H9 (cell line): ENCODE results near the gene RSAD1. TPM values are rescaled to one million over a fixed set of nuclear protein-coding genes. Genes with fewer than 3 reads are reported as not detected.

ENCODE experiments used
- DNase-seq: peaks from one replicate; pipeline ENCODE4 v3.0.0-alpha.2; 2017
- H2AFZ ChIP-seq: one replicate; pipeline ENCODE4 v1.6.1; 2013; ENCODE audit warnings: mild to moderate bottlenecking, low read length, control low read depth, moderate library complexity
- H2AK5ac ChIP-seq: 2 replicates; pipeline ENCODE4 v1.6.1; 2013; ENCODE audit warnings: low read length, control low read depth, mixed read lengths; ENCODE audit not compliant: insufficient read length
- H2BK120ac ChIP-seq: one replicate; pipeline ENCODE4 v1.6.1; 2013; ENCODE audit warnings: low read depth, mild to moderate bottlenecking, low read length, control low read depth, inconsistent platforms; ENCODE audit not compliant: poor library complexity, severe bottlenecking
- H2BK12ac ChIP-seq: 2 replicates; pipeline ENCODE4 v1.6.1; 2013; ENCODE audit warnings: low read length, control low read depth, mixed read lengths, low read depth; ENCODE audit not compliant: insufficient read length
- H2BK15ac ChIP-seq: 2 replicates; pipeline ENCODE4 v1.6.1; 2013; ENCODE audit warnings: low read depth, low read length, control low read depth
- H2BK20ac ChIP-seq: one replicate; pipeline ENCODE4 v1.6.1; 2013; ENCODE audit warnings: low read depth, mild to moderate bottlenecking, low read length, control low read depth, inconsistent platforms; ENCODE audit not compliant: poor library complexity, severe bottlenecking
- H2BK5ac ChIP-seq: 2 replicates; pipeline ENCODE4 v1.6.1; 2013; ENCODE audit warnings: low read length, control low read depth, mixed read lengths; ENCODE audit not compliant: insufficient read length
- H3K14ac ChIP-seq: 2 replicates; pipeline ENCODE4 v1.6.1; 2013; ENCODE audit warnings: low read length, control low read depth; ENCODE audit not compliant: insufficient read depth
- H3K18ac ChIP-seq: 2 replicates; pipeline ENCODE4 v1.6.1; 2013; ENCODE audit warnings: low read depth, mild to moderate bottlenecking, mixed read lengths, low read length, control low read depth; ENCODE audit not compliant: insufficient read length
- H3K23ac ChIP-seq: 2 replicates; pipeline ENCODE4 v1.6.1; 2013; ENCODE audit warnings: low read length, control low read depth, mixed read lengths, low read depth; ENCODE audit not compliant: insufficient read length
- H3K23me2 ChIP-seq: 2 replicates; pipeline ENCODE4 v1.6.1; 2013; ENCODE audit warnings: low read depth, mild to moderate bottlenecking, mixed read lengths, low read length, control low read depth; ENCODE audit not compliant: insufficient read length, poor library complexity, severe bottlenecking
- H3K27ac ChIP-seq: 2 replicates; pipeline ENCODE4 v1.5.1; 2013; ENCODE audit warnings: low read length, control low read depth, mixed read lengths, low read depth; ENCODE audit not compliant: insufficient read length
- H3K27me3 ChIP-seq: 2 replicates; pipeline ENCODE4 v1.6.1; 2013; ENCODE audit warnings: low read length, control low read depth, inconsistent platforms; ENCODE audit not compliant: insufficient read depth
- H3K4ac ChIP-seq: 2 replicates; pipeline ENCODE4 v1.6.1; 2013; ENCODE audit warnings: low read depth, mild to moderate bottlenecking, control low read depth, inconsistent platforms, low read length, moderate library complexity
- H3K4me1 ChIP-seq: 2 replicates; pipeline ENCODE4 v1.6.1; 2013; ENCODE audit warnings: low read length, control low read depth, inconsistent platforms; ENCODE audit not compliant: insufficient read depth
- H3K4me2 ChIP-seq: 2 replicates; pipeline ENCODE4 v1.6.1; 2013; ENCODE audit warnings: low read length, control low read depth, mixed read lengths; ENCODE audit not compliant: insufficient read length, insufficient read depth
- H3K56ac ChIP-seq: 2 replicates; pipeline ENCODE4 v1.6.1; 2013; ENCODE audit warnings: low read depth, mild to moderate bottlenecking, mixed read lengths, low read length, control low read depth; ENCODE audit not compliant: insufficient read length
- H3K79me1 ChIP-seq: 2 replicates; pipeline ENCODE4 v1.6.1; 2013; ENCODE audit warnings: low read depth, mild to moderate bottlenecking, moderate library complexity, low read length, control low read depth, inconsistent platforms; ENCODE audit not compliant: insufficient read depth, poor library complexity, severe bottlenecking
- H3K79me2 ChIP-seq: 2 replicates; pipeline ENCODE4 v1.6.1; 2013; ENCODE audit warnings: low read length, control low read depth, inconsistent platforms; ENCODE audit not compliant: insufficient read depth
- H3K9ac ChIP-seq: 2 replicates; pipeline ENCODE4 v1.6.1; 2013; ENCODE audit warnings: low read length, control low read depth, mixed read lengths; ENCODE audit not compliant: insufficient read length; ENCODE audit errors: extremely low read depth
- H3K9me3 ChIP-seq: one replicate; pipeline ENCODE4 v1.6.1; 2013; ENCODE audit warnings: low read depth, low read length, inconsistent platforms; ENCODE audit not compliant: control insufficient read depth
- H3T11ph ChIP-seq: one replicate; pipeline ENCODE4 v1.6.1; 2013; ENCODE audit warnings: mild to moderate bottlenecking, low read length, control low read depth, inconsistent platforms
- H4K20me1 ChIP-seq: one replicate; pipeline ENCODE4 v1.6.1; 2013; ENCODE audit not compliant: control insufficient read depth, insufficient read length, insufficient read depth
- H4K5ac ChIP-seq: 2 replicates; pipeline ENCODE4 v1.6.1; 2013; ENCODE audit warnings: low read depth, mild to moderate bottlenecking, mixed read lengths, low read length, control low read depth; ENCODE audit not compliant: insufficient read length
- H4K8ac ChIP-seq: replicated peaks from 2 replicates; pipeline ENCODE4 v1.6.1; 2013; ENCODE audit warnings: low read length, control low read depth, mixed read lengths, low read depth; ENCODE audit not compliant: insufficient read length
- H4K91ac ChIP-seq: 2 replicates; pipeline ENCODE4 v1.6.1; 2013; ENCODE audit warnings: low read depth, mild to moderate bottlenecking, moderate library complexity, mixed read lengths, low read length, control low read depth; ENCODE audit not compliant: insufficient read length
- H3K27ac Mint-ChIP-seq, 3 experiments: 2 replicates in 2 of 3; 3 replicates in 1 of 3; pipeline ENCODE4 v1.8.0; 2020 to 2021; ENCODE audit warnings: mixed read lengths in 3 of 3, mild to moderate bottlenecking in 1 of 3, moderate library complexity in 1 of 3
- H3K27me3 Mint-ChIP-seq: 2 replicates; pipeline ENCODE4 v1.8.0; 2021; ENCODE audit warnings: low read depth, mild to moderate bottlenecking, moderate library complexity, mixed read lengths
- H3K36me3 Mint-ChIP-seq, 3 experiments: 2 replicates in 2 of 3; 3 replicates in 1 of 3; pipeline ENCODE4 v1.8.0; 2020 to 2021; ENCODE audit warnings: low read depth in 3 of 3, mixed read lengths in 3 of 3; ENCODE audit not compliant: insufficient read depth in 1 of 3
- H3K4me1 Mint-ChIP-seq, 2 experiments: 2 replicates each; pipeline ENCODE4 v1.8.0; 2020; ENCODE audit warnings: mixed read lengths in 2 of 2
- H3K4me3 Mint-ChIP-seq, 2 experiments: 2 replicates in 1 of 2; 3 replicates in 1 of 2; pipeline ENCODE4 v1.8.0; 2020 to 2021; ENCODE audit warnings: mild to moderate bottlenecking in 2 of 2, mixed read lengths in 2 of 2, moderate library complexity in 1 of 2
- H3K9me3 Mint-ChIP-seq, 2 experiments: 2 replicates in 1 of 2; 3 replicates in 1 of 2; pipeline ENCODE4 v1.8.0; 2020; ENCODE audit warnings: mild to moderate bottlenecking in 2 of 2, mixed read lengths in 2 of 2, moderate library complexity in 1 of 2
- WGBS: extraction: QIAGEN DNeasy Blood & Tissue Kit; methylation state at CpG from one replicate; pipeline ENCODE4 v1.1.7; 2013; ENCODE audit warnings: missing lambda C conversion rate, low lambda C conversion rate, mixed read lengths; ENCODE audit not compliant: insufficient read length; ENCODE audit errors: extremely low coverage; 5-methylcytosine and 5-hydroxymethylcytosine counted together
- total RNA-seq: library from RNA; stranded (reverse); gene quantifications from 2 replicates; pipeline ENCODE4 v1.2.1, GENCODE V29; 2021
- TF ChIP-seq, protein P1 (sequence below): fragments of 200-600 bp; sonication (generic); conservative IDR thresholded peaks from 3 replicates; pipeline ENCODE4 v1.8.0; 2021; ENCODE audit warnings: antibody characterized with exemption, mild to moderate bottlenecking

RSAD1 gene
- total RNA-seq, 1 experiment from 2014 or later: 27.9 TPM

DNA sequence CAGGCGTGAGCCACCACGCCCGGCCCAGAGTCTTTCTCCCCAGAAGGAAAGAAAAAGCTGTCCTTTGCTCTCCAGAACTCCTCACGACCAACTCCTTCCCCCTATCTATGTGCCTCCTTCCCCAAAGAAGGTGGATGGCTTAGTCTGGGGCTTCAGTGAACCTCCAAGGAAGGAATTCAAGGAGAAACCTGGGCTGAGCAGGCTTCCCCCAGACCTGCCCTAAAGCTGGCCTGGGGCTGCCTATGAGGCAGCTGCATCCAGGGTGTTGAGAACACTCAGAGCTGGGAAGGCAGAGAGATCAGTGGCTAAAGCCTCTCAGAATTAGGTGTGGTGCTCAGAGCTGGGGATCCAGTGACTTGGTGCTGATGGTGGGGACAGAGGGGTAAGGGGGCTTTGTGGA is 48.9 kb upstream of the RSAD1 start:
- Mint-ChIP-seq H3K36me3 (no peaks in the 10 kb centered on the region; a peak in 2 of 7 replicates), H3K4me1 (peaks cover 18 to 25% of the 10 kb centered on the region in 2 experiments), H3K27me3 (peaks cover 8% of the 10 kb centered on the region), H3K9me3 (no peaks in the 10 kb centered on the region; a peak in 1 of 5 replicates), H3K27ac (no peak overlapping the region; a peak in 1 of 7 replicates), H3K4me3 (no peak overlapping the region)
- Histone ChIP-seq H3K14ac (no peak overlapping the region), H3K9ac (no peak overlapping the region), H3K56ac (no peak overlapping the region), H3K79me1 (no peaks in the 10 kb centered on the region), H3K27me3 (no peaks in the 10 kb centered on the region; the same call in 1 of the 2 replicates), H3K9me3 (no peaks in the 10 kb centered on the region), H3K4me2 (no peak overlapping the region), H2BK20ac (no peak overlapping the region), H3K18ac (no peak overlapping the region), H3K23me2 (peaks cover 12% of the 10 kb centered on the region), H4K20me1 (no peaks in the 10 kb centered on the region), H4K8ac (no peak overlapping the region), H3K4me1 (no peaks in the 10 kb centered on the region; the same call in 1 of the 2 replicates), H2BK5ac (no peak overlapping the region), H2BK12ac (no peak overlapping the region), H2AFZ (no peak overlapping the region), H3K4ac (no peak overlapping the region), H2BK15ac (no peak overlapping the region), H4K91ac (no peak overlapping the region), H2AK5ac (no peak overlapping the region), H3K23ac (no peak overlapping the region), H2BK120ac (no peak overlapping the region), H3K79me2 (no peaks in the 10 kb centered on the region), H4K5ac (no peak overlapping the region), H3T11ph (no peak overlapping the region), H3K27ac (no peak overlapping the region)
- TF ChIP-seq, protein P1, sequence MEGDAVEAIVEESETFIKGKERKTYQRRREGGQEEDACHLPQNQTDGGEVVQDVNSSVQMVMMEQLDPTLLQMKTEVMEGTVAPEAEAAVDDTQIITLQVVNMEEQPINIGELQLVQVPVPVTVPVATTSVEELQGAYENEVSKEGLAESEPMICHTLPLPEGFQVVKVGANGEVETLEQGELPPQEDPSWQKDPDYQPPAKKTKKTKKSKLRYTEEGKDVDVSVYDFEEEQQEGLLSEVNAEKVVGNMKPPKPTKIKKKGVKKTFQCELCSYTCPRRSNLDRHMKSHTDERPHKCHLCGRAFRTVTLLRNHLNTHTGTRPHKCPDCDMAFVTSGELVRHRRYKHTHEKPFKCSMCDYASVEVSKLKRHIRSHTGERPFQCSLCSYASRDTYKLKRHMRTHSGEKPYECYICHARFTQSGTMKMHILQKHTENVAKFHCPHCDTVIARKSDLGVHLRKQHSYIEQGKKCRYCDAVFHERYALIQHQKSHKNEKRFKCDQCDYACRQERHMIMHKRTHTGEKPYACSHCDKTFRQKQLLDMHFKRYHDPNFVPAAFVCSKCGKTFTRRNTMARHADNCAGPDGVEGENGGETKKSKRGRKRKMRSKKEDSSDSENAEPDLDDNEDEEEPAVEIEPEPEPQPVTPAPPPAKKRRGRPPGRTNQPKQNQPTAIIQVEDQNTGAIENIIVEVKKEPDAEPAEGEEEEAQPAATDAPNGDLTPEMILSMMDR: no peak
- no peak for DNase-seq
- no CpG with 5 or more reads among the region's 4 CpGs for WGBS
